Fibroblast of lung (primary cell): ENCODE data around the gene LAMA5. TPM values are rescaled to one million over a fixed set of nuclear protein-coding genes. Genes with fewer than 3 reads are reported as not detected.

Experiments used
- DNase-seq, 2 donors: peaks; one replicate each; pipeline versions ENCODE4 v3.0.0 to v3.0.0-alpha.2; 2010; ENCODE audit warnings: low read depth in 2 of 2
- H2AFZ ChIP-seq: 2 replicates; pipeline ENCODE4 v1.5.1; 2012; ENCODE audit warnings: low read length, control low read depth, inconsistent platforms
- H3K27ac ChIP-seq: 2 replicates; pipeline ENCODE4 v1.5.1; 2011; ENCODE audit warnings: low read length, control low read depth; ENCODE audit not compliant: insufficient read depth
- H3K27me3 ChIP-seq: 2 replicates; pipeline ENCODE4 v1.5.1; 2011; ENCODE audit warnings: mild to moderate bottlenecking, low read length; ENCODE audit not compliant: control insufficient read depth, insufficient read depth
- H3K36me3 ChIP-seq: 2 replicates; pipeline ENCODE4 v1.5.1; 2011; ENCODE audit warnings: low read length; ENCODE audit not compliant: control insufficient read depth, insufficient read depth
- H3K4me1 ChIP-seq: 2 replicates; pipeline ENCODE4 v1.5.1; 2011; ENCODE audit warnings: low read length; ENCODE audit not compliant: control insufficient read depth, insufficient read depth; ENCODE audit errors: extremely low read depth
- H3K4me2 ChIP-seq: 2 replicates; pipeline ENCODE4 v1.5.1; 2011; ENCODE audit warnings: low read length, control low read depth; ENCODE audit not compliant: insufficient read depth; ENCODE audit errors: extremely low read depth
- H3K4me3 ChIP-seq, 4 experiments: fragments of 200-600 bp in 1 of 4; sonication (generic) in 1 of 4; replicated peaks in 1 of 4; 2 replicates each; pipeline ENCODE4 v1.5.1; 2011 to 2016; ENCODE audit warnings: low read length in 4 of 4, low read depth in 3 of 4, mild to moderate bottlenecking in 3 of 4, control low read depth in 2 of 4, inconsistent platforms in 1 of 4, mixed read lengths in 1 of 4; ENCODE audit not compliant: insufficient read depth in 1 of 4; ENCODE audit errors: control extremely low read depth in 1 of 4
- H3K79me2 ChIP-seq: 2 replicates; pipeline ENCODE4 v1.5.1; 2012; ENCODE audit warnings: mild to moderate bottlenecking, low read length, inconsistent platforms; ENCODE audit not compliant: control insufficient read depth, insufficient read depth
- H3K9ac ChIP-seq: 2 replicates; pipeline ENCODE4 v1.5.1; 2011; ENCODE audit warnings: mild to moderate bottlenecking, low read length, control low read depth; ENCODE audit not compliant: insufficient read depth
- H3K9me3 ChIP-seq: 2 replicates; pipeline ENCODE4 v1.5.1; 2012; ENCODE audit warnings: low read depth, low read length; ENCODE audit not compliant: control insufficient read depth, insufficient read depth
- H4K20me1 ChIP-seq: 2 replicates; pipeline ENCODE4 v1.5.1; 2011; ENCODE audit warnings: low read length; ENCODE audit not compliant: control insufficient read depth, insufficient read depth; ENCODE audit errors: extremely low read depth
- EZH2 ChIP-seq: IDR thresholded peaks from 2 replicates; pipeline ENCODE4 v1.5.1; 2012; ENCODE audit warnings: low read length, control low read depth, mild to moderate bottlenecking; ENCODE audit errors: missing control alignments
- polyA plus RNA-seq, 2 donors: library from polyadenylated mRNA; depleted of rRNA in 1 of 2; stranded (reverse) in 1 of 2; unstranded in 1 of 2; fragments of >200 nt; gene quantifications; 2 replicates each; pipeline ENCODE4 v1.2.1, GENCODE V29; 2011 to 2012; ENCODE audit warnings: missing spikeins in 1 of 2
- total RNA-seq: library from RNA; depleted of rRNA; stranded (reverse); fragments of >200 nt; gene quantifications from 2 replicates; pipeline ENCODE4 v1.2.1, GENCODE V29; 2014
- TF ChIP-seq, protein P1 (sequence below), 2 donors: IDR thresholded peaks in 1 of 2; conservative IDR thresholded peaks in 1 of 2; 1 replicate in 1 of 2; 2 replicates in 1 of 2; pipeline ENCODE4 v1.5.1; 2011 to 2012; ENCODE audit warnings: low read length in 2 of 2, control low read depth in 1 of 2, inconsistent platforms in 1 of 2, low read depth in 1 of 2, mild to moderate bottlenecking in 1 of 2

The LAMA5 gene
- total and polyA plus RNA-seq, 2 donors (not counting 1 experiment from before 2014, with no cell fraction given) = 1.5 to 81.6 TPM

DNA sequence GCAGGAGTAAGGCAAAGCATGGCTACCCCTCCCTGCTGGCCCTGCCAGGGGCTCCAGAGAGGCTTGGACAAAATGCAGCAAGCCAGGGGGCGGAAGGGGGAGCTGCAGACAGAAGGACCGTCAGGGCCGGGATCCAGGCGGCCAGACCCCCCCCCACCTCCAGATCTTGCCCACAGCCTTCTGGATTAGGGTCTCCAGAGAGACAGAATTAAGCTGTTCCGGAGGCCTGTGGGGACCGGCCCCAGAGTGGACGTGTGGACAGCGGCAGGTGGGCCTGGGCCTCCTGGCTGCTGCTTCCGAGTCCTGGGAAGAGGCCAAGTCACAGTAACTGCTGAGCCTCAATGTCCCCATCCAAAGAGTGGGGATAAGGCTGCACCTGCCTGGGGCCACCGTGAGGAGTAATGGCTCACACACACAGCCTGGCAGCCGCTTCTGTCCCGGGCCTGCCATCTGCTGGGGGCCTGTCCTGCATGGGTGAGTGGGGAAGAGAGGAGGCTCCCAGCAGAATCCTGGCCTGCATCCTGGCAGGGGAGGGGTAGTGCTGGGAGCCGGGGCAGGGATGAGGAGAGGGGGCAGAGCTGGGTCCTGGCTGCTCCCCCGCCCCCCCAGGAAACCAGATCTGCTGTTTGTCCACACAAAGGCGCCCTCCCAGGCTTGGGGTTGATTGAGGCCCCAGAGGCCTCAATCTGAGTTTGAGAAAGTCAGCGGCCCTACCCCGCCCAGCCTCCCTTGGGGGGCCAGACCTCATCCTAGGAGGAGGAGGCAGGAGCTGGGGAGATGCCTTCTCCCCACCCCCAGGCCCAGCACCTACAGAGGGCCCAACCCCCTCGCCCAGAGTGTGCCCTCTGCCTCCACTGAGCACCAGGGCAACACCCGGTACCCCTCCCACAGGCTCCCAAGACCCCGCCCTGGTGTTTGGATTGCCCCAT is 3.9 kb downstream of the LAMA5 start:
- Histone ChIP-seq H3K9ac (no peak overlapping the region), H3K4me3 (no peak overlapping the region), H3K4me1 (peaks cover 17% of the 10 kb centered on the region), H4K20me1 (no peaks in the 10 kb centered on the region), H3K27ac (no peak overlapping the region), H3K4me2 (no peak overlapping the region), H3K9me3 (no peaks in the 10 kb centered on the region), H3K27me3 (no peaks in the 10 kb centered on the region), H3K79me2 (peaks cover 5% of the 10 kb centered on the region), H3K36me3 (peaks cover 5% of the 10 kb centered on the region), H2AFZ (no peak overlapping the region)
- DNase-seq = no peak
- TF ChIP-seq, protein P1, sequence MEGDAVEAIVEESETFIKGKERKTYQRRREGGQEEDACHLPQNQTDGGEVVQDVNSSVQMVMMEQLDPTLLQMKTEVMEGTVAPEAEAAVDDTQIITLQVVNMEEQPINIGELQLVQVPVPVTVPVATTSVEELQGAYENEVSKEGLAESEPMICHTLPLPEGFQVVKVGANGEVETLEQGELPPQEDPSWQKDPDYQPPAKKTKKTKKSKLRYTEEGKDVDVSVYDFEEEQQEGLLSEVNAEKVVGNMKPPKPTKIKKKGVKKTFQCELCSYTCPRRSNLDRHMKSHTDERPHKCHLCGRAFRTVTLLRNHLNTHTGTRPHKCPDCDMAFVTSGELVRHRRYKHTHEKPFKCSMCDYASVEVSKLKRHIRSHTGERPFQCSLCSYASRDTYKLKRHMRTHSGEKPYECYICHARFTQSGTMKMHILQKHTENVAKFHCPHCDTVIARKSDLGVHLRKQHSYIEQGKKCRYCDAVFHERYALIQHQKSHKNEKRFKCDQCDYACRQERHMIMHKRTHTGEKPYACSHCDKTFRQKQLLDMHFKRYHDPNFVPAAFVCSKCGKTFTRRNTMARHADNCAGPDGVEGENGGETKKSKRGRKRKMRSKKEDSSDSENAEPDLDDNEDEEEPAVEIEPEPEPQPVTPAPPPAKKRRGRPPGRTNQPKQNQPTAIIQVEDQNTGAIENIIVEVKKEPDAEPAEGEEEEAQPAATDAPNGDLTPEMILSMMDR (conservative IDR thresholded peaks at IDR 0.05 in 1 of 2, IDR thresholded peaks at IDR 0.05 in 1 of 2; ENCODE audit: low read depth in 1 of 2, low read length in 2 of 2) = no peak
- TF ChIP-seq EZH2 = no peak

DNA sequence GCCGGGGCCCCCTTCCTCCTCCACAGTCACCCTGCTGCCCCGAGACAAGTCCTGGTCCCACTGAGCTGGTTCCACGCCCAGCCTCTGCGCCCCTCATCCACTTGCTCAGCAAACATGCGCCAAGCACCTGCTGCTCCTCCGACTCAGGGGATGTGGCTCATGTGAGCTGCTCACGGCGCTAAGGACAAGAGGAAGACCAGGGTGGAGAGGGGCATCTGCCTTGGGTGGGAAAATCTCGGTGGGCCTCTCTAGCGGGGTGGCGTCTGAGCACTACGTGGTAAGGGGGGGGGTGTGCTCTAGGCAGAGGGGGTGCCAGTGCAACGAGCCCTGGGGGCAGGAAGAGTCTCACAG is 4.5 kb downstream of the LAMA5 start:
- Histone ChIP-seq H3K9me3 (no peaks in the 10 kb centered on the region), H4K20me1 (no peaks in the 10 kb centered on the region), H3K36me3 (peaks cover 5% of the 10 kb centered on the region), H2AFZ (no peak overlapping the region), H3K9ac (no peak overlapping the region), H3K79me2 (peaks cover 5% of the 10 kb centered on the region), H3K27ac (no peak overlapping the region), H3K27me3 (no peaks in the 10 kb centered on the region), H3K4me3 (no peak overlapping the region), H3K4me1 (peaks cover 17% of the 10 kb centered on the region), H3K4me2 (no peak overlapping the region)
- DNase-seq = no peak
- TF ChIP-seq EZH2 = no peak
- TF ChIP-seq, protein P1 (conservative IDR thresholded peaks at IDR 0.05 in 1 of 2, IDR thresholded peaks at IDR 0.05 in 1 of 2; ENCODE audit: low read depth in 1 of 2, low read length in 2 of 2) = no peak

DNA sequence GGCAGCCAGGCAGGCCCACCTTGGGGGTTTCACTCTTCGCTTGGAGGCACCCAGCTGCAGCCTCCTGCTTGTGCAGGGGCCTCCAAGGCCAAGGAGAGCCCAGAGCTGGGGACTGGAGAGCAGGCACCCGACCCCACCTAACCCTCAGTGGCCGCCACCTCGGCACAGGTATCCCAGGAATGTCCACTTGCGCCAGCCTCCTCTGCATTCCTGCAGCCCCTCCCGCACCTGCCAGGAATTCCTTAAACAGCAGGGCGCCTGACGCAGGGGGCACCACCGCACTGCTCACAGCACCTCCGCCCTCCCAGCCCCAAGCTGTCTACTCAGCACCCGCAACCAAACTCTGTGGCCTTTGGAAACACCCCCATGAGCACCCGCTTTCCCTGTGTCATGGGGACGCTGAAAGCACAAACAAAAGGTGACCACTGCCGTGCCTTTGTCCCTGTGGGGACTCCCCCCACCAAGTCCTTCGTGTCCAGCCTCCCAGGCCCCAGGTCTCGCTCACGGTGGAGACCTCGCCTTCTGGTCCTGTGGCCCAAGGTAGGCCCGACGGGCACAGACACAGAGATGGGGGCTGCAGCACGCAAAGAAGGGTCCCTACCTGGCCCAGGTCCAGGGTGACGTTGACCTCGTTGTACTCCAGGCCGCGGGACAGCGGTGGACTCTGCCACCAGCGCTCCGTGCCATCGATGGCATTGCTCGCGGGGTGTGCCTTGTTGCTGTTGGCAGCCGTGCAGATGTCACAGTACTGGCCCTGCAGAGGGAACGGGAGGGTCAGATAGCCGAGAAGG is 5.1 kb downstream of the LAMA5 start:
- H3K79me2 ChIP-seq = peaks cover 5% of the 10 kb centered on the region
- H2AFZ ChIP-seq = no peak overlapping the region

More for the DNA sequence above, 5.1 kb downstream of the LAMA5 start:
- Histone ChIP-seq H3K4me3 (no peak overlapping the region), H3K4me1 (peaks cover 20% of the 10 kb centered on the region), H3K27ac (no peak overlapping the region), H3K4me2 (no peak overlapping the region), H4K20me1 (no peaks in the 10 kb centered on the region), H3K27me3 (no peaks in the 10 kb centered on the region), H3K9me3 (no peaks in the 10 kb centered on the region), H3K36me3 (peaks cover 5% of the 10 kb centered on the region), H3K9ac (no peak overlapping the region)
- TF ChIP-seq EZH2 = no peak
- TF ChIP-seq, protein P1 (conservative IDR thresholded peaks at IDR 0.05 in 1 of 2, IDR thresholded peaks at IDR 0.05 in 1 of 2; ENCODE audit: low read depth in 1 of 2, low read length in 2 of 2) = no peak
- no peak for DNase-seq
